Brain microvascular endothelial cell (primary cell): ENCODE measurements around the gene RCAN1.

ENCODE experiments used
- DNase-seq: peaks from one replicate; pipeline ENCODE4 v3.0.0-alpha.2; 2020
- H3K27ac ChIP-seq: fragments of 250-450 bp; sonication (Bioruptor Pico); 2 replicates; pipeline ENCODE4 v1.5.1; 2020; ENCODE audit warnings: mild to moderate bottlenecking, moderate library complexity
- H3K27me3 ChIP-seq: fragments of 250-450 bp; sonication (Bioruptor Pico); replicated peaks from 2 replicates; pipeline ENCODE4 v1.5.1; 2020; ENCODE audit warnings: mild to moderate bottlenecking
- H3K36me3 ChIP-seq: fragments of 250-450 bp; sonication (Bioruptor Pico); replicated peaks from 2 replicates; pipeline ENCODE4 v1.5.1; 2020; ENCODE audit warnings: mild to moderate bottlenecking
- H3K4me3 ChIP-seq: 2 replicates; pipeline ENCODE4 v1.5.1; 2011; ENCODE audit warnings: low read depth, mild to moderate bottlenecking, control low read depth, low read length, moderate library complexity
- in situ Hi-C: cut with HindIII; loops from 2 replicates; pipeline ENCODE4 v1.10.0; 2017; ENCODE audit warnings: low sequenced_read_pairs, low pct_ligation_motif_present
- TF ChIP-seq, protein P1 (sequence below): IDR thresholded peaks from 2 replicates; pipeline ENCODE4 v1.5.1; 2011; ENCODE audit warnings: low read depth, mild to moderate bottlenecking, moderate library complexity, low read length, control low read depth, inconsistent platforms; ENCODE audit errors: missing control alignments

RCAN1 gene

DNA sequence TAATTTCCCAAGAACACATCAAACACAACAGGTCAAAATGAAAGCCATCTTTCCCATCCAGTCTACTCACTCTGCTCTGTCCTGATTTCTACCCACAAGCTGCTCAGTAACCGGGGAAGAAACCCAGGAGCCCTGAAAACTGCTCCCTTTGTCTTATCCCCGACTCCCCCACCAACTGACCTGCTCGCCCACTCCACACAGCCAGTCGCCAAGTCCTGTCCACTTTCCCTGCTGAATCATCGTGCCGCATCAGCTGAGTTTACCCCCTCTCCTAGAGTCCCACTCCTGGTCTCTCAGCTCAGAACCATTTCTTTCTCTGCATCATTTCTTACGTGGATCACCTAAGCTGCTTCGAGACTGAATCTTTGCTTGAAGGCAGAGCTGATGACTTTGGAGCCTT lies 11.2 kb upstream of the RCAN1 start:
- H3K27ac ChIP-seq, result no peak overlapping the region

DNA sequence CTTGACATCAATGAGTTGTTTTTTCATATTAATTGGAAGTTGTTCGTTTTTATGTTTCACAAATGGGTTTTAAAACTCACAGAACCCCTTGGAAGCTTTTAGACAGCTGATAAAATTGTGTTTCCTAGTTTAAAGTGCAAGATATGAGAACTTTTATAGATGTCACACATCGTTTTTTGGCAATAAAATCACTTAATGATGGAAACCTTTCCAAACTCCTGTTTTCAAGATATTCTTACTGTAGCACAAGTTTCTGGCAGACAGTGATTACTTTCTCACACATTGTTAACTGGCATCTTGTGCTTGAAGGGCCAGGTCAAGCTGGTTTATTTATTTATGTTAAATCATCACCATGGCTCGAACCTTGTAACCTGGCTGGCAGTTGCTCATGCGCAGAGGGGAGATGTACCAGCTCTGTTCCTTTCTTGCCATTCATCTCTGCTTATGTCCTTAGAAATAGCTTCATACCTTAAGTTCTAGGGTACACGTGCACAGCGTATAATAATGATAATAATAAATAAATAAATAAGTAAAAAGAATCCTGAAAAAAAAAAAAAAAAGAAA lies 10.2 kb upstream of the RCAN1 start:
- no peak overlapping the region for H3K27ac ChIP-seq
- H3K4me3 ChIP-seq, result no peak overlapping the region
- no peaks in the 10 kb centered on the region for H3K36me3 ChIP-seq
- TF ChIP-seq, protein P1, sequence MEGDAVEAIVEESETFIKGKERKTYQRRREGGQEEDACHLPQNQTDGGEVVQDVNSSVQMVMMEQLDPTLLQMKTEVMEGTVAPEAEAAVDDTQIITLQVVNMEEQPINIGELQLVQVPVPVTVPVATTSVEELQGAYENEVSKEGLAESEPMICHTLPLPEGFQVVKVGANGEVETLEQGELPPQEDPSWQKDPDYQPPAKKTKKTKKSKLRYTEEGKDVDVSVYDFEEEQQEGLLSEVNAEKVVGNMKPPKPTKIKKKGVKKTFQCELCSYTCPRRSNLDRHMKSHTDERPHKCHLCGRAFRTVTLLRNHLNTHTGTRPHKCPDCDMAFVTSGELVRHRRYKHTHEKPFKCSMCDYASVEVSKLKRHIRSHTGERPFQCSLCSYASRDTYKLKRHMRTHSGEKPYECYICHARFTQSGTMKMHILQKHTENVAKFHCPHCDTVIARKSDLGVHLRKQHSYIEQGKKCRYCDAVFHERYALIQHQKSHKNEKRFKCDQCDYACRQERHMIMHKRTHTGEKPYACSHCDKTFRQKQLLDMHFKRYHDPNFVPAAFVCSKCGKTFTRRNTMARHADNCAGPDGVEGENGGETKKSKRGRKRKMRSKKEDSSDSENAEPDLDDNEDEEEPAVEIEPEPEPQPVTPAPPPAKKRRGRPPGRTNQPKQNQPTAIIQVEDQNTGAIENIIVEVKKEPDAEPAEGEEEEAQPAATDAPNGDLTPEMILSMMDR, result no peak
- in situ Hi-C loops, result no loop called here
- no peak for DNase-seq
- H3K27me3 ChIP-seq, result peaks cover 4% of the 10 kb centered on the region

More for the DNA sequence above, 11.2 kb upstream of the RCAN1 start:
- H3K36me3 ChIP-seq, result no peaks in the 10 kb centered on the region
- DNase-seq, result no peak
- TF ChIP-seq, protein P1, result no peak
- H3K27me3 ChIP-seq, result peaks cover 4% of the 10 kb centered on the region
- H3K4me3 ChIP-seq, result no peak overlapping the region
- in situ Hi-C loops, result no loop called here

DNA sequence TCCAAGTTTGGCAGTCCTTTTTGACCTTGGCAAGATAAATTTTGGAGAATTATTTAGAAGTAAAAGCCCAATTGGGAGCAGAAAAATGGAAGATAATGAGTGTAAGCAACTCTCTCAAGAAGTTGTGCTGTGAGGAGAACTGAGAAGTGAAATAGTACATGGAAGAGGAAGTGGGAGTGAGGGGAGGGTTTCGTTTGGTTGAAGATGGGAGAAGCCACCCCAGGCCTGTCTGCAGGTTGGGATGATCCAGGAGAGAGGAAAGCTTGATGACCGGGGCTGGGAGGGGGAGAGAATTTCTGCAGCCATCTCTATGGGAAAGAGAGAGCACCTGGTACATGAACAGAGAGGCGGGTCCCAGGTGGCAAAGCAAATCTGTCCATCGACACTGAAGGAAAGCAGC lies 8.6 kb upstream of the RCAN1 start:
- Histone ChIP-seq H3K4me3 (no peak overlapping the region), H3K27me3 (peaks cover 6% of the 10 kb centered on the region), H3K36me3 (no peaks in the 10 kb centered on the region), H3K27ac (no peak overlapping the region)
- in situ Hi-C loops, result no loop called here
- no peak for DNase-seq
- TF ChIP-seq, protein P1, result no peak

DNA sequence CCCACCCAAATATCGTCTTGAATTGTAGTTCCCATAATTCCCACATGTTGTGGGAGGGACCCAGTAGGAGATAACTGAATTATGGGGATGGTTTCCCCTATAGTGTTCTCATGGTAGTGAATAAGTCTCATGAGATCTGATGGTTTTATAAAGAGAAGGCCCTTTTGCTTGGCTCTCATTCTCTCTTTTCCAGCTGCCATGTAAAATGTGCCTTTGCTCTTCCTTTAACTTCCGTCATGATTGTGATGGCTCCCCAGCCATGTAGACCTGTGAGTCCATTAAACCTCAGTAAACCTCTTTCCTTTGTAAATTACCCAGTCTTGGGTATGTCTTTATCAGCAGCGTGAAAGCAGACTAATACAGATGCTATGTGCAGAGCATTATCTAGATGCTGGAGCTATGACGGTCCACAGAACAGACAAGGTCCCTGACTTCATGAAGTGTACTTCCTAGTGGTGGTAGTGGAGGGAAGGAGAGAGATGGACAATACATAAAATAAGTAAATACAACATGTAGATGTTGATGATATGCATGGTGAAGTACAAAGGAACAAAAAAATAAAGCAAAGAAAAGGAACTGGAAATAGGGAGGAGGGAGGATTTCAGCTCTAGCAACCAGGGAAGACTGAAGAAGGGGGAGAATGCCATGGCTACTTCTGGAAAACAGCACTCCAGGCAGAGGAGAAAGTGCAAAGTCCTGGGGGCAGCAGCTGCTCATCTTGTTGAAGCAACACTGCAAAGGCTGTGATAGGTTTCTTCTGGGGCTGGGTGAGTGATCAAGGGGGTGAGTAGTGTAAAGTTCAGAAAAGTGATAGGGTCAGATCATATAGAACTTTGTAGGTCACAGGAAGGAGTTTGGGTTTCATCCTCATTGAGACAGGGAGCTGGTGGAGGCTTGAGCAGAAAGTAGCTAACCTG lies 6.8 kb upstream of the RCAN1 start:
- Histone ChIP-seq H3K27ac (no peak overlapping the region), H3K4me3 (no peak overlapping the region), H3K36me3 (no peaks in the 10 kb centered on the region), H3K27me3 (peaks cover 6% of the 10 kb centered on the region)
- TF ChIP-seq, protein P1, result no peak
- in situ Hi-C loops, result no loop called here
- no peak for DNase-seq

DNA sequence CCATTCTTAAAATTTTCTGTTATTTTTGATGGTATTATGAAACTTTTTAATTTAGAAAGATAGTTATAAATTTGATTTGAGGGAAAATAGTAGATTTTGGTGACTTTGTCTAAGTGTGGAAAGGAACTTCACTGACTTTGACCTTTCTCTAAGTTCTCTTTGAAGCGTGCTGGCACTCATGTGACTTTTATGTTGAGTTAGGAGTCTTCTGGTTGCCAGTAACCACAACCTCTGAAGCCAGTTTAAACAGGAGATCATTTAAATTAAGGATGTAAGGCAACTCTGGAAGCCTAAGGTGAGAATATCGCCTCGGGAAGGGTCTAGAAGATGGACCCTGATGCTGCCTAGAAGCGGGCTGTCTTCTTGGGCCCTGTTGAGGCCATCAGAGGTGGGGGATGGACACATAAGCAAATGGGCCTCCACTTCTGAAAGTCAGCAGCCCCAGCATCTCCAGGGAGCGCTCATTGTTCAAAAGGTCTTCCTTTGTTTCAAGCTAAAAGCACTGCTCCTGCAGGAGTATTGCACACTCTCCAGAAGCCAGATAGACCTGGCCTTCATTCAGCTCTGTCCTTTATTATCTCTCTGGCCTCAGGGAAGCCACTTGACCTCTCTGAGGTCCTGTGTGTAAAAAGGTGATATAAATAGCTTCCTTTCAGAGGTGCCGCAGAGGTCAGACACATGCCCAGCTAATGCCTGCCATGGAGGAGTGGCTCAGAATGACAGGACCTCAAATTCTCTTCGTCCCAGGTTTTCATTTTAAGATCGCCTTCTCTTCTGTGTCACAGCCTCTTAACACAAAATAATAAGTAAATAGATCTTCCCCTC lies 5.1 kb upstream of the RCAN1 start:
- in situ Hi-C loops, result no loop called here
- Histone ChIP-seq H3K36me3 (no peaks in the 10 kb centered on the region), H3K27me3 (peaks cover 6% of the 10 kb centered on the region), H3K27ac (no peak overlapping the region), H3K4me3 (no peak overlapping the region)
- TF ChIP-seq, protein P1, result no peak
- DNase-seq, result no peak
